Calu3 (cell line): ENCODE data around the gene OGDH. TPM values are rescaled to one million over a fixed set of nuclear protein-coding genes. Genes with fewer than 3 reads are reported as not detected.
"Not testable (repeated sequence)": the region's sequence is repeated elsewhere in the genome, so short reads cannot be mapped to it uniquely, and the experiment has no call there.

Experiments
- BruUV-seq: library from RNA; stranded (reverse); fragments of 400-500 nt; replicated peaks from 2 replicates; lab custom pipeline; 2021; lab: Mats Ljungman, UMichigan
- CTCF ChIA-PET: fragments of 300-600 bp; sonication (Branson Sonifier 250); formaldehyde crosslinking; loops from one replicate; lab custom pipeline; 2022; ENCODE audit warnings: antibody characterized with exemption; lab: Charles Lee
- DNase-seq: peaks from one replicate; pipeline ENCODE4 v3.0.0; 2022
- H3K27ac Mint-ChIP-seq: one replicate; pipeline ENCODE4 v1.8.0; 2022; ENCODE audit warnings: mixed read lengths; ENCODE audit not compliant: unreplicated experiment
- H3K27me3 Mint-ChIP-seq: one replicate; pipeline ENCODE4 v1.8.0; 2022; ENCODE audit warnings: mixed read lengths; ENCODE audit not compliant: unreplicated experiment
- H3K36me3 Mint-ChIP-seq: one replicate; pipeline ENCODE4 v1.8.0; 2022; ENCODE audit warnings: mild to moderate bottlenecking, moderate library complexity, mixed read lengths; ENCODE audit not compliant: insufficient read depth, unreplicated experiment
- H3K4me1 Mint-ChIP-seq: one replicate; pipeline ENCODE4 v1.8.0; 2022; ENCODE audit warnings: mild to moderate bottlenecking, low read depth, mixed read lengths; ENCODE audit not compliant: unreplicated experiment
- H3K4me3 Mint-ChIP-seq: one replicate; pipeline ENCODE4 v1.8.0; 2022; ENCODE audit warnings: mild to moderate bottlenecking, low read depth, moderate library complexity, mixed read lengths; ENCODE audit not compliant: unreplicated experiment
- H3K9me3 Mint-ChIP-seq: one replicate; pipeline ENCODE4 v1.8.0; 2022; ENCODE audit warnings: low read depth, mixed read lengths; ENCODE audit not compliant: unreplicated experiment
- intact Hi-C: fragments of 100-400 bp; cut with micrococcal nuclease; formaldehyde crosslinking; loops from one replicate; pipeline ENCODE4 v1.10.0; 2022; ENCODE audit not compliant: unreplicated experiment
- total RNA-seq: library from RNA; stranded (reverse); gene quantifications from 2 replicates; pipeline ENCODE4 v1.2.3, GENCODE V29; 2022
- TF ChIP-seq, protein P1 (sequence below): fragments of 200-600 bp; IDR thresholded peaks from one replicate; pipeline ENCODE4 v1.8.0; 2022; ENCODE audit warnings: antibody characterized with exemption; ENCODE audit not compliant: unreplicated experiment

OGDH gene
- total RNA-seq, 1 experiment from 2014 or later, result 100 TPM

DNA sequence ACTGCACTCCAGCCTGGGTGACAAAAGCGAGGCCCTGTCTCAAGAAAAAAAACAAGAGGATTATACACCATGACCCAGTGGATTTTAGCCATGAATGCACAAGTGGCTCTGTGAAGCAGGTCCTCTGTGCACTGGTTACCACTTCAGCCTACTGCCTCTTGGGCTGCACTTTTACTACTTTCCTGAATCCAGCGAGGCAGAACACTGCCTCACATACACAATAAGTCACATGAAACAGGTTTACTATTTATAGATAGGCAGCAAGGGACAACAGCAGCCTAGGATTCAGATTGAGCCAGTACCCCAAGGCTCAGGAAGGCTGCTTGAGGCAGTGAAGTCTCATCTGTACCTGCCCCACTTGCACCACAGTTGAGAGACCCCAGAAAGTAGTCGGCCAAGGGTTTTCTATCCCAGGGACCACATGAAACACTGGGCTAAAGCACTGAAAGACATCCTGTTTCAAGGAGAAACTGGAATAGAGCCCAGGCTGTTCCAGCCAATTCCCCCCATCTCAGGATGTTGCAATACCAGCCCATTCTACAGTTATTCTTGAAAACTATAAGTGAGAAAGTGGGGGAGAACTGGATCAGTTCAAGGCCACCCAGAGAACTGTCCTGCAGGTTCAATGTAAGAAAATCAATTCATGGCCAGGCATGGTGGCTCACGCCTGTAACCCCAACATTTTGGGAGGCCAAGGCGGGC lies 10.3 kb upstream of the OGDH start:
- no peaks in the 10 kb centered on the region for H3K9me3 Mint-ChIP-seq
- intact Hi-C loops, result no loop called here
- H3K27me3 Mint-ChIP-seq, result no peaks in the 10 kb centered on the region
- H3K4me1 Mint-ChIP-seq, result peaks cover 9% of the 10 kb centered on the region
- no peaks in the 10 kb centered on the region for H3K36me3 Mint-ChIP-seq
- TF ChIP-seq, protein P1, sequence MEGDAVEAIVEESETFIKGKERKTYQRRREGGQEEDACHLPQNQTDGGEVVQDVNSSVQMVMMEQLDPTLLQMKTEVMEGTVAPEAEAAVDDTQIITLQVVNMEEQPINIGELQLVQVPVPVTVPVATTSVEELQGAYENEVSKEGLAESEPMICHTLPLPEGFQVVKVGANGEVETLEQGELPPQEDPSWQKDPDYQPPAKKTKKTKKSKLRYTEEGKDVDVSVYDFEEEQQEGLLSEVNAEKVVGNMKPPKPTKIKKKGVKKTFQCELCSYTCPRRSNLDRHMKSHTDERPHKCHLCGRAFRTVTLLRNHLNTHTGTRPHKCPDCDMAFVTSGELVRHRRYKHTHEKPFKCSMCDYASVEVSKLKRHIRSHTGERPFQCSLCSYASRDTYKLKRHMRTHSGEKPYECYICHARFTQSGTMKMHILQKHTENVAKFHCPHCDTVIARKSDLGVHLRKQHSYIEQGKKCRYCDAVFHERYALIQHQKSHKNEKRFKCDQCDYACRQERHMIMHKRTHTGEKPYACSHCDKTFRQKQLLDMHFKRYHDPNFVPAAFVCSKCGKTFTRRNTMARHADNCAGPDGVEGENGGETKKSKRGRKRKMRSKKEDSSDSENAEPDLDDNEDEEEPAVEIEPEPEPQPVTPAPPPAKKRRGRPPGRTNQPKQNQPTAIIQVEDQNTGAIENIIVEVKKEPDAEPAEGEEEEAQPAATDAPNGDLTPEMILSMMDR, result no peak
- CTCF ChIA-PET, result interaction anchor here (0.5 to 1.0 kb wide), 2 partner anchors 43 to 562 kb away, joined by 3 read pairs; partner anchors contain the start of gene RAMP3
- no peak overlapping the region for H3K4me3 Mint-ChIP-seq
- DNase-seq, result no peak
- BruUV-seq, result no TSS peak
- H3K27ac Mint-ChIP-seq, result no peak overlapping the region

DNA sequence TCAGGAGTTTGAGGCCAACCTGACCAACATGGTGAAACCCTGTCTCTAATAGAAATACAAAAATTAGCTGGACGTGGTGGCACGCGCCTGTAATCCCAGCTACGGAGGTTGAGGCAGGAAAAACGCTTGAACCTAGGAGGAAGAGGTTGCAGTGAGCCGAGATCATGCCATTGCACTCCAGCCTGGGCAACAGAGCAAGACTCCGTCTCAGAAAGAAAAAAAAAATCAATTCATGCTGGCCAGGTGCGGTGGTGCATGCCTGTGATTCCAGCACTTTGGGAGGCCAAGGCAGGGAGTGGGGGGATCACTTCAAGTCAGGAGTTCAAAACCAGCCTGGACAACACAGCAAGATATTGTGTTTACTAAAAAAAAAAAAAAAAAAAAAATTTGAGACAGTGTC lies 9.2 kb upstream of the OGDH start:
- BruUV-seq, H3K4me1 Mint-ChIP-seq, intact Hi-C loops, H3K36me3 Mint-ChIP-seq, H3K4me3 Mint-ChIP-seq, H3K27ac Mint-ChIP-seq, H3K9me3 Mint-ChIP-seq, DNase-seq, H3K27me3 Mint-ChIP-seq: not testable (repeated sequence)
- CTCF ChIA-PET, result interaction anchor here (0.7 kb wide), 2 partner anchors 97 to 123 kb away, joined by 3 to 6 read pairs; no protein-coding TSS in a partner anchor

GRCh38 chr7:44599222-44599621 lies 7.2 kb upstream of the OGDH start:
- H3K9me3 Mint-ChIP-seq, result no peaks in the 10 kb centered on the region
- intact Hi-C loops, result no loop called here
- CTCF ChIA-PET, result interaction anchor here (1.7 kb wide), 1 partner anchor 11 kb away, joined by 6 read pairs; no protein-coding TSS in a partner anchor
- no TSS peak for BruUV-seq
- H3K27me3 Mint-ChIP-seq, result no peaks in the 10 kb centered on the region
- DNase-seq, result no peak
- no peak overlapping the region for H3K4me3 Mint-ChIP-seq
- peaks cover 9% of the 10 kb centered on the region for H3K4me1 Mint-ChIP-seq
- H3K36me3 Mint-ChIP-seq, result no peaks in the 10 kb centered on the region
- no peak overlapping the region for H3K27ac Mint-ChIP-seq
- TF ChIP-seq, protein P1, result no peak

DNA sequence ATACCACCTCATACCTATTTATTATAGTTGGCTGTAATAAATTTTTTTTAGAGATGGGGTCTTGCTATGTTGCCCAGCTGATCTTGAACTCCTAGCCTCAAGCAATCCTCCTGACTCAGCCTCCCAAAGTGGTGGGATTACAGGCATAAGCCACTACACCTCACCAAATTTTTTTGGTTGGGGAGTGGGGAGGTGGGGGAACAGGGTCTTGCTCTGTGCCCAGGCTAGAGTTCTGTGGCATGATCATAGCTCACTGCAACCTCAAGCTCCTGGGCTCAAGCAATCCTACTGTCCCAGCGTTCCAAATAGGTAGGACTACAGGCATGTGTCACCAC lies 3.9 kb upstream of the OGDH start:
- H3K27ac Mint-ChIP-seq, result no peak overlapping the region
- H3K36me3 Mint-ChIP-seq, result peaks cover 22% of the 10 kb centered on the region
- H3K4me3 Mint-ChIP-seq, result no peak overlapping the region
- H3K9me3 Mint-ChIP-seq, result no peaks in the 10 kb centered on the region
- H3K4me1 Mint-ChIP-seq, result peaks cover 18% of the 10 kb centered on the region
- no TSS peak for BruUV-seq
- intact Hi-C loops, result no loop called here
- TF ChIP-seq, protein P1, result no peak
- DNase-seq, result no peak
- CTCF ChIA-PET, result interaction anchor here (0.5 kb wide), 1 partner anchor 86 kb away, joined by 5 read pairs; no protein-coding TSS in a partner anchor
- H3K27me3 Mint-ChIP-seq, result no peaks in the 10 kb centered on the region

DNA sequence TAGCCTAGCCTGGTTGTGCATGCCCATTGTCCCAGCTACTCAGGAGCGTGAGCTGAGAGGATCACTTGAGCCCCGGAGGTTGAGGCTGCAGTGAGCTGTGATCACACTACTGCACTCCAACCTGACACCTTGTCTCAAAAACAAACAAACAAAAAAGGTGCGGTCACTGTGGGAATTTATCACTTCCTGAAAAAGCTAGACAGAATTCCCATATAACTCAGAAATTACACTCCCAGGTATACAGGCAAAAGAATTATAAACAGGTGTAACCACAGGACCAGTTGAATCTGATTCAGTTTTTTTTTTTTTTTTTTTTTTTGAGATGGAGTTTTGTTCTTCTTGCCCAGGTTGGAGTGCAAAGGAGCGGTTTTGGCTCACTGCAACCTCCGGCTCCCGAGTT lies 3.2 kb upstream of the OGDH start:
- Mint-ChIP-seq H3K27me3 (no peaks in the 10 kb centered on the region), H3K36me3 (peaks cover 29% of the 10 kb centered on the region), H3K9me3 (no peaks in the 10 kb centered on the region), H3K27ac (no peak overlapping the region), H3K4me3 (no peak overlapping the region), H3K4me1 (peaks cover 25% of the 10 kb centered on the region)
- CTCF ChIA-PET, result interaction anchor here (0.5 to 0.7 kb wide), 3 partner anchors 86 to 317 kb away, joined by 3 to 8 read pairs (median 5); no protein-coding TSS in a partner anchor
- TF ChIP-seq, protein P1, result no peak
- intact Hi-C loops, result no loop called here
- BruUV-seq, result no TSS peak
- DNase-seq, result no peak
